ENCODE results near the gene PNCK. TPM values are rescaled to one million over a fixed set of nuclear protein-coding genes. Genes with fewer than 3 reads are reported as not detected.

Gene PNCK
- total and polyA plus RNA-seq, 2 of the 13 experiments (the other 11 are each of a cell fraction or from before 2014, with no cell fraction given) = 33.1 TPM; not detected in 1

GRCh38 chrX:153672531-153673427 lies 834 bp downstream of the PNCK start:
- intact Hi-C loops (cut with micrococcal nuclease; ENCODE audit: unreplicated experiment) = no loop called here
- in situ Hi-C loops (cut with HindIII; ENCODE audit: extremely low pct_ligation_motif_present, low pct_unique_long_range_greater_than_20kb) = loop anchor here (25.0 kb wide), 1 partner anchor 710 kb away; no protein-coding TSS in a partner anchor
- ATAC-seq (no peak), DNase-seq (ENCODE audit: low spot score) (no peak), FAIRE-seq (no peak)
- Histone ChIP-seq H3K36me3 (replicated peaks in 1 of 2; ENCODE audit: control insufficient read depth in 1 of 2, insufficient read depth in 2 of 2, low read length in 2 of 2) (no peaks in the 10 kb centered on the region), H2AFZ (ENCODE audit: low read length) (no peak overlapping the region), H3K4me1 (ENCODE audit: insufficient read depth, low read length) (peaks cover 72% of the 10 kb centered on the region), H3K4me2 (ENCODE audit: low read depth, low read length) (peak overlapping the region; percentile 3; the same call in 1 of the 2 replicates), H3K27me3 (ENCODE audit: control insufficient read depth in 1 of 2, insufficient read depth in 2 of 2, low read length in 2 of 2) (no peaks in the 10 kb centered on the region), H3K9me3 (ENCODE audit: low read length) (no peaks in the 10 kb centered on the region), H3K4me3 (replicated peaks in 1 of 3; ENCODE audit: insufficient read depth in 1 of 3, low read depth in 2 of 3, low read length in 3 of 3) (no peak overlapping the region), H4K20me1 (ENCODE audit: insufficient read depth, low read length) (no peaks in the 10 kb centered on the region), H3K9ac (ENCODE audit: insufficient read depth, low read depth, low read length) (no peak overlapping the region), H3K27ac (ENCODE audit: extremely low read length, insufficient read depth, low read length) (no peak overlapping the region), H3K79me2 (ENCODE audit: insufficient read depth, low read length) (no peaks in the 10 kb centered on the region)
- TF ChIP-seq ZNF552 (CRISPR knock-in tag; IDR thresholded peaks at IDR 0.05; ENCODE audit: borderline replicate concordance) (no peak), ZHX1 (CRISPR knock-in tag; IDR thresholded peaks at IDR 0.05; ENCODE audit: low read depth) (no peak), MAX (IDR thresholded peaks at IDR 0.05) (peak; percentile 30; the same call in 1 of the 2 replicates), ZNF687 (CRISPR knock-in tag; IDR thresholded peaks at IDR 0.05) (peak; percentile 61), ZBTB38 (CRISPR knock-in tag; IDR thresholded peaks at IDR 0.05) (peak; percentile 58; the same call in 1 of the 2 replicates), ZFX (CRISPR knock-in tag; IDR thresholded peaks at IDR 0.05; ENCODE audit: low read depth) (0 out of 2 replicates have a peak, but pooled peaks have one; percentile 16)
- ChIA-PET POLR2A (no interaction called here), CTCF (ENCODE audit: low intra/inter-chr PET ratio, low total read pairs) (no interaction called here)
- WGBS (ENCODE audit: low lambda C conversion rate) = 91% methylated on average over 27 of the region's 53 CpGs
- no TSS peak for BruUV-seq (replicated peaks)

Data from HepG2 (cell line).